Measurements from ENCODE around the gene MAPK12. TPM values are rescaled to one million over a fixed set of nuclear protein-coding genes. Genes with fewer than 3 reads are reported as not detected.

The MAPK12 gene
- total and polyA plus RNA-seq, 10 of the 15 experiments (the other 5 are each of a cell fraction or from before 2014, with no cell fraction given) = 1.1 to 38.9 (median 16.3) TPM

- Histone ChIP-seq H3K27ac (ENCODE audit: control insufficient read depth, insufficient read depth) (no peak overlapping the region), H3K9ac (ENCODE audit: control insufficient read depth, insufficient read depth, low read length) (no peak overlapping the region), H3K79me2 (ENCODE audit: control insufficient read depth, insufficient read depth, low read length) (peaks cover 11% of the 10 kb centered on the region), H3K4me2 (ENCODE audit: control insufficient read depth, insufficient read depth) (no peak overlapping the region), H3K36me3 (ENCODE audit: control insufficient read depth in 2 of 2, insufficient read depth in 2 of 2, low read length in 1 of 2) (peaks cover 3 to 13% of the 10 kb centered on the region in 2 experiments), H2AFZ (ENCODE audit: control insufficient read depth, low read depth, low read length) (no peak overlapping the region), H3K9me3 (replicated peaks; ENCODE audit: control insufficient read depth, insufficient read depth, low read length) (no peaks in the 10 kb centered on the region), H3K27me3 (replicated peaks in 1 of 2; ENCODE audit: control insufficient read depth in 2 of 2, insufficient read depth in 2 of 2, low read length in 1 of 2) (no peaks in the 10 kb centered on the region), H3K4me3 (no peak overlapping the region), H3K4me1 (ENCODE audit: control insufficient read depth, insufficient read depth, low read length) (peaks cover 3% of the 10 kb centered on the region; the same call in 1 of the 2 replicates), H4K20me1 (ENCODE audit: control insufficient read depth, insufficient read depth) (no peaks in the 10 kb centered on the region; the same call in 1 of the 2 replicates)
- ChIA-PET RAD21 (ENCODE audit: unreplicated experiment) (interaction anchor here (1.9 kb wide), 1 partner anchor 58 kb away, joined by 4 read pairs; no protein-coding TSS in a partner anchor), SMC1A (ENCODE audit: uncharacterized antibody, unreplicated experiment) (no interaction called here), POLR2A (no interaction called here), CTCF (interaction anchor here (0.7 to 1.4 kb wide), 3 partner anchors 19 to 273 kb away, joined by 3 to 5 read pairs (median 5); no protein-coding TSS in a partner anchor)
- TF ChIP-seq BHLHE40 (IDR thresholded peaks at IDR 0.05; ENCODE audit: borderline replicate concordance in 1 of 2, low read depth in 2 of 2, low read length in 1 of 2) (peak in 1 of 2 experiments; percentile 11; a peak in 1 of 4 replicates), RAD21 (IDR thresholded peaks at IDR 0.05; ENCODE audit: insufficient read depth, low read depth, low read length) (0 out of 2 replicates have a peak, but pooled peaks have one; percentile 27), CTCF (IDR thresholded peaks at IDR 0.05 in 2 of 3, conservative IDR thresholded peaks at IDR 0.05 in 1 of 3; ENCODE audit: control insufficient read depth in 2 of 3, extremely low read depth in 1 of 3, insufficient read depth in 1 of 3, low read depth in 3 of 3, low read length in 3 of 3) (peak; percentile 18 to 49 (median 33); a peak in 5 of 6 replicates), MTA3 (IDR thresholded peaks at IDR 0.05; ENCODE audit: borderline replicate concordance, low read length) (no peak)
- no TSS peak for BruUV-seq (replicated peaks)
- peak; percentile 58; the same call in 2 of the 3 replicates for ATAC-seq
- WGBS (ENCODE audit: insufficient coverage, insufficient replicate concordance, low lambda C conversion rate, missing lambda C conversion rate) = 72% methylated on average over 10 of the region's 10 CpGs
- intact Hi-C loops (cut with micrococcal nuclease; ENCODE audit: unreplicated experiment) (no loop called here), in situ Hi-C loops (cut with MboI) (loop anchor here (5.0 kb wide), 1 partner anchor 274 kb away; no protein-coding TSS in a partner anchor)
- DNase-seq (ENCODE audit: low read depth, low spot score) = no peak
- FAIRE-seq = no peak
These were observed 54.9 kb downstream of the MAPK12 start for GRCh38 chr22:50206599-50206998.
